ENCODE measurements around the gene KCTD10.

DNA sequence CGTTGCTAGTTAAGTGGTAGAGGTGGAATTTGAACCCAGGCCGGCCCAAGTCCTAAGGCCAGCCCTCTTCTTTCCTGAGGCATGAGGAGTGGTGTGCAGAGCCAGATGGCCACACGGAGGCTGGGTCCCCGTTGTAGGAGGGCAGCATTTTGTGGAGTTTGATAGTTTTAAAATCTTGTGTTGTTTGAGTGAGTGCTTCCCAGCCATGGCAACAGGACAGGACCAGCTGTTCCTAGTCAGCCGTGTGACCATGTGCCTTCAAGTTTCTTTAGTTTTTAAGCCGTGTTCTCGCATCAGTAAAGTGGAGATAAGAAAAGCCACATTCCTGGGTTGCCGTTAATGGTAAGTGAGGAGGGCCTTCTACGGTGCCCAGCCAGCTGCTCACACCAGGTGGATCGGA is 44.7 kb upstream of the KCTD10 start:
- TF ChIP-seq, protein P1, sequence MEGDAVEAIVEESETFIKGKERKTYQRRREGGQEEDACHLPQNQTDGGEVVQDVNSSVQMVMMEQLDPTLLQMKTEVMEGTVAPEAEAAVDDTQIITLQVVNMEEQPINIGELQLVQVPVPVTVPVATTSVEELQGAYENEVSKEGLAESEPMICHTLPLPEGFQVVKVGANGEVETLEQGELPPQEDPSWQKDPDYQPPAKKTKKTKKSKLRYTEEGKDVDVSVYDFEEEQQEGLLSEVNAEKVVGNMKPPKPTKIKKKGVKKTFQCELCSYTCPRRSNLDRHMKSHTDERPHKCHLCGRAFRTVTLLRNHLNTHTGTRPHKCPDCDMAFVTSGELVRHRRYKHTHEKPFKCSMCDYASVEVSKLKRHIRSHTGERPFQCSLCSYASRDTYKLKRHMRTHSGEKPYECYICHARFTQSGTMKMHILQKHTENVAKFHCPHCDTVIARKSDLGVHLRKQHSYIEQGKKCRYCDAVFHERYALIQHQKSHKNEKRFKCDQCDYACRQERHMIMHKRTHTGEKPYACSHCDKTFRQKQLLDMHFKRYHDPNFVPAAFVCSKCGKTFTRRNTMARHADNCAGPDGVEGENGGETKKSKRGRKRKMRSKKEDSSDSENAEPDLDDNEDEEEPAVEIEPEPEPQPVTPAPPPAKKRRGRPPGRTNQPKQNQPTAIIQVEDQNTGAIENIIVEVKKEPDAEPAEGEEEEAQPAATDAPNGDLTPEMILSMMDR (IDR thresholded peaks at IDR 0.05), result no peak
- TF ChIP-seq ZFX (IDR thresholded peaks at IDR 0.05; ENCODE audit: borderline replicate concordance), result no peak
